HG03175 (cell line): ENCODE results near the gene PEMT.
"Not testable (repeated sequence)": the region's sequence is repeated elsewhere in the genome, so short reads cannot be mapped to it uniquely, and the experiment has no call there.

Experiments used
- ATAC-seq: cut with Tn5 transposase; IDR thresholded peaks from one replicate; pipeline ENCODE4 v1.9.1; 2021; ENCODE audit warnings: mild to moderate bottlenecking, moderate library complexity; ENCODE audit not compliant: unreplicated experiment

The PEMT gene

GRCh38 chr17:17492085-17492484 lies 99.4 kb downstream of the PEMT start:
- ATAC-seq = no peak

- ATAC-seq = no peak
These were observed 99.9 kb downstream of the PEMT start for GRCh38 chr17:17491546-17491988.

- no peak for ATAC-seq
These were observed 100.5 kb downstream of the PEMT start for GRCh38 chr17:17491031-17491471.

- ATAC-seq = no peak
These were observed 103.5 kb downstream of the PEMT start for GRCh38 chr17:17487998-17488397.

- ATAC-seq = not testable (repeated sequence)
These were observed 105.1 kb downstream of the PEMT start for GRCh38 chr17:17486416-17486815.

GRCh38 chr17:17485420-17485819 lies 106.1 kb downstream of the PEMT start:
- no peak for ATAC-seq

GRCh38 chr17:17484451-17484899 lies 107.0 kb downstream of the PEMT start:
- ATAC-seq = no peak

- ATAC-seq = no peak
These were observed 109.6 kb downstream of the PEMT start for GRCh38 chr17:17481860-17482259.

- ATAC-seq = no peak
These were observed 110.8 kb downstream of the PEMT start for GRCh38 chr17:17480593-17481148.

- no peak for ATAC-seq
These were observed 112.3 kb downstream of the PEMT start for GRCh38 chr17:17479209-17479608.

- ATAC-seq = peak; percentile 76
These were observed 114.5 kb downstream of the PEMT start, which contains the start of gene MED9 for GRCh38 chr17:17476865-17477467. Gene MED9, plus strand, starts transcription at chr17:17477000. Its CDS starts 42 bp downstream, at chr17:17477042.

- ATAC-seq = no peak
These were observed 117.2 kb downstream of the PEMT start for GRCh38 chr17:17474341-17474740.

- ATAC-seq = no peak
These were observed 119.1 kb downstream of the PEMT start for GRCh38 chr17:17472333-17472920.

- ATAC-seq = no peak
These were observed 121.5 kb downstream of the PEMT start for GRCh38 chr17:17469996-17470395.

- ATAC-seq = no peak
These were observed 122.2 kb downstream of the PEMT start for GRCh38 chr17:17469358-17469757.

- ATAC-seq = no peak
These were observed 123.1 kb downstream of the PEMT start for GRCh38 chr17:17468217-17469010.

- ATAC-seq = no peak
These were observed 123.8 kb downstream of the PEMT start for GRCh38 chr17:17467720-17468119.

GRCh38 chr17:17467016-17467415 lies 124.5 kb downstream of the PEMT start:
- ATAC-seq = no peak

- no peak for ATAC-seq
These were observed 125.0 kb downstream of the PEMT start for GRCh38 chr17:17466511-17466910.

GRCh38 chr17:17465878-17466277 lies 125.6 kb downstream of the PEMT start:
- not testable (repeated sequence) for ATAC-seq

- no peak for ATAC-seq
These were observed 127.7 kb downstream of the PEMT start for GRCh38 chr17:17463821-17464220.
